Renal cortex interstitium (tissue), 11 donors: Measurements from ENCODE around the gene ACADL. TPM values are rescaled to one million over a fixed set of nuclear protein-coding genes. Genes with fewer than 3 reads are reported as not detected.
"Not testable (repeated sequence)": the region's sequence is repeated elsewhere in the genome, so short reads cannot be mapped to it uniquely, and the experiment has no call there.

Experiments
- DNase-seq, 11 donors: peaks; one replicate each; pipeline ENCODE4 v3.0.0-alpha.2; 2013; ENCODE audit warnings: low read depth in 9 of 11, low spot score in 4 of 11; ENCODE audit errors: extremely low read depth in 1 of 11
- polyA plus RNA-seq, 3 donors: library from polyadenylated mRNA; unstranded; fragments of 120-200 nt; gene quantifications; one replicate each; pipeline ENCODE4 v1.2.1, GENCODE V29; 2013; ENCODE audit not compliant: insufficient read length in 3 of 3

ACADL gene
- polyA plus RNA-seq, 3 donors = 13.8 to 36.8 (median 22.3) TPM

GRCh38 chr2:210226223-210226622 lies 976 bp upstream of the ACADL start:
- no peak for DNase-seq

GRCh38 chr2:210224591-210224940 lies 681 bp downstream of the ACADL start:
- DNase-seq = peak in 5 of 11 donors; percentile 4 to 26 (median 13)

GRCh38 chr2:210215120-210215519 lies 10.1 kb downstream of the ACADL start:
- no peak for DNase-seq

- DNase-seq = no peak
Measured at GRCh38 chr2:210210185-210210584, 15.1 kb downstream of the ACADL start.

- no peak for DNase-seq
Measured at GRCh38 chr2:210207929-210208328, 17.3 kb downstream of the ACADL start.

GRCh38 chr2:210203558-210203957 lies 21.7 kb downstream of the ACADL start:
- no peak for DNase-seq

GRCh38 chr2:210203147-210203546 lies 22.1 kb downstream of the ACADL start:
- DNase-seq = no peak

- DNase-seq = no peak
Measured at GRCh38 chr2:210199854-210200253, 25.4 kb downstream of the ACADL start.

- DNase-seq = no peak
Measured at GRCh38 chr2:210199186-210199765, 26.0 kb downstream of the ACADL start.

- no peak for DNase-seq
Measured at GRCh38 chr2:210198326-210198725, 26.9 kb downstream of the ACADL start.

GRCh38 chr2:210197720-210198119 lies 27.5 kb downstream of the ACADL start:
- DNase-seq = no peak

GRCh38 chr2:210195101-210195852 lies 30.0 kb downstream of the ACADL start:
- no peak for DNase-seq

GRCh38 chr2:210190345-210190744 lies 34.9 kb downstream of the ACADL start:
- DNase-seq = no peak

GRCh38 chr2:210189452-210190138 lies 35.7 kb downstream of the ACADL start:
- no peak for DNase-seq

- DNase-seq = no peak
Measured at GRCh38 chr2:210188755-210189154, 36.5 kb downstream of the ACADL start.

- DNase-seq = no peak
Measured at GRCh38 chr2:210188190-210188589, 37.1 kb downstream of the ACADL start.

- DNase-seq = not testable (repeated sequence)
Measured at GRCh38 chr2:210183936-210184335, 41.3 kb downstream of the ACADL start.

- DNase-seq = not testable (repeated sequence)
Measured at GRCh38 chr2:210181606-210182088, 43.6 kb downstream of the ACADL start.

- not testable (repeated sequence) for DNase-seq
Measured at GRCh38 chr2:210181033-210181605, 44.1 kb downstream of the ACADL start.

- no peak for DNase-seq
Measured at GRCh38 chr2:210180477-210180876, 44.8 kb downstream of the ACADL start.
